Mesendoderm (in vitro differentiated cells): ENCODE measurements around the gene LIF.

Source experiments
- DNase-seq: peaks from one replicate; pipeline ENCODE4 v3.0.0; 2013
- H2AK5ac ChIP-seq: 2 replicates; pipeline ENCODE4 v1.6.1; 2013; ENCODE audit warnings: low read length, inconsistent platforms
- H2BK120ac ChIP-seq: 2 replicates; pipeline ENCODE4 v1.6.1; 2013; ENCODE audit warnings: low read depth, mild to moderate bottlenecking, low read length, moderate library complexity, mixed read lengths
- H2BK15ac ChIP-seq: replicated peaks from 2 replicates; pipeline ENCODE4 v1.6.1; 2013; ENCODE audit warnings: low read depth, mild to moderate bottlenecking, moderate library complexity
- H2BK5ac ChIP-seq: 2 replicates; pipeline ENCODE4 v1.6.1; 2013; ENCODE audit warnings: low read length, inconsistent platforms
- H3K18ac ChIP-seq: 2 replicates; pipeline ENCODE4 v1.6.1; 2013; ENCODE audit warnings: mild to moderate bottlenecking, low read length, mixed read lengths
- H3K23ac ChIP-seq: one replicate; pipeline ENCODE4 v1.6.1; 2013; ENCODE audit warnings: low read length
- H3K27ac ChIP-seq: 2 replicates; pipeline ENCODE4 v1.5.1; 2013; ENCODE audit warnings: low read depth, mild to moderate bottlenecking, inconsistent platforms, low read length, moderate library complexity
- H3K27me3 ChIP-seq: 2 replicates; pipeline ENCODE4 v1.6.1; 2013; ENCODE audit warnings: low read length, control low read depth, mild to moderate bottlenecking, inconsistent platforms; ENCODE audit not compliant: insufficient read depth, poor library complexity
- H3K36me3 ChIP-seq: 2 replicates; pipeline ENCODE4 v1.6.1; 2013; ENCODE audit warnings: low read length, inconsistent platforms; ENCODE audit not compliant: control insufficient read depth, insufficient read depth
- H3K4ac ChIP-seq: one replicate; pipeline ENCODE4 v1.6.1; 2013; ENCODE audit warnings: low read depth, mild to moderate bottlenecking, low read length, moderate library complexity
- H3K4me1 ChIP-seq: 2 replicates; pipeline ENCODE4 v1.6.1; 2013; ENCODE audit warnings: low read depth, low read length, inconsistent platforms; ENCODE audit not compliant: control insufficient read depth
- H3K4me2 ChIP-seq: 2 replicates; pipeline ENCODE4 v1.6.1; 2013; ENCODE audit warnings: low read length
- H3K4me3 ChIP-seq: 2 replicates; pipeline ENCODE4 v1.5.1; 2013; ENCODE audit warnings: mild to moderate bottlenecking, low read length
- H3K56ac ChIP-seq: one replicate; pipeline ENCODE4 v1.6.1; 2013; ENCODE audit warnings: low read length
- H3K79me1 ChIP-seq: 2 replicates; pipeline ENCODE4 v1.6.1; 2013; ENCODE audit warnings: low read length, inconsistent platforms
- H3K79me2 ChIP-seq: 2 replicates; pipeline ENCODE4 v1.6.1; 2013; ENCODE audit warnings: mild to moderate bottlenecking, low read length; ENCODE audit not compliant: control insufficient read depth, insufficient read depth
- H3K9ac ChIP-seq: 2 replicates; pipeline ENCODE4 v1.6.1; 2013; ENCODE audit warnings: low read length, inconsistent platforms
- H4K5ac ChIP-seq: one replicate; pipeline ENCODE4 v1.6.1; 2013; ENCODE audit warnings: low read length
- H4K8ac ChIP-seq: one replicate; pipeline ENCODE4 v1.6.1; 2013; ENCODE audit warnings: low read depth, mild to moderate bottlenecking, control low read depth, low read length, moderate library complexity
- WGBS: extraction: QIAGEN DNeasy Blood & Tissue Kit; methylation state at CpG from one replicate; pipeline ENCODE4 v1.1.7; 2013; ENCODE audit warnings: low lambda C conversion rate, missing lambda C conversion rate; ENCODE audit not compliant: insufficient coverage; ENCODE audit errors: extremely low coverage; 5-methylcytosine and 5-hydroxymethylcytosine counted together

The LIF gene

GRCh38 chr22:30196141-30196879 is 50.2 kb downstream of the LIF start:
- Histone ChIP-seq H2BK15ac (no peak overlapping the region), H4K5ac (peak overlapping the region; percentile 77), H2AK5ac (no peak overlapping the region), H3K79me1 (no peaks in the 10 kb centered on the region), H3K27ac (peak overlapping the region; percentile 70), H2BK120ac (no peak overlapping the region), H2BK5ac (peak overlapping the region; percentile 1), H3K56ac (peak overlapping the region; percentile 28), H3K4me2 (peak overlapping the region; percentile 13), H3K36me3 (no peaks in the 10 kb centered on the region), H3K4ac (peak overlapping the region; percentile 66), H3K23ac (no peak overlapping the region), H3K18ac (peak overlapping the region; percentile 19), H3K4me1 (peaks cover 6% of the 10 kb centered on the region), H3K9ac (no peak overlapping the region), H4K8ac (no peak overlapping the region), H3K79me2 (no peaks in the 10 kb centered on the region), H3K4me3 (no peak overlapping the region), H3K27me3 (no peaks in the 10 kb centered on the region)
- WGBS: no CpG with 5 or more reads among the region's 11 CpGs
- DNase-seq: peak; percentile 99

- H3K4me3 ChIP-seq: no peak overlapping the region
- peaks cover 6% of the 10 kb centered on the region for H3K4me1 ChIP-seq
- peak overlapping the region; percentile 10 for H2BK15ac ChIP-seq
- no peak overlapping the region for H2BK120ac ChIP-seq
- peak overlapping the region; percentile 66 for H3K4ac ChIP-seq
- peak overlapping the region; percentile 1 for H2BK5ac ChIP-seq
- H3K4me2 ChIP-seq: peak overlapping the region; percentile 13
- no peaks in the 10 kb centered on the region for H3K79me2 ChIP-seq
- WGBS: no CpG with 5 or more reads among the region's 5 CpGs
- H3K27ac ChIP-seq: peak overlapping the region; percentile 70
- H3K79me1 ChIP-seq: no peaks in the 10 kb centered on the region
- no peak overlapping the region for H3K18ac ChIP-seq
- no peak overlapping the region for H2AK5ac ChIP-seq
- no peak overlapping the region for H4K8ac ChIP-seq
- no peaks in the 10 kb centered on the region for H3K27me3 ChIP-seq
- H3K23ac ChIP-seq: no peak overlapping the region
- H4K5ac ChIP-seq: peak overlapping the region; percentile 77
- H3K56ac ChIP-seq: peak overlapping the region; percentile 28
- no peaks in the 10 kb centered on the region for H3K36me3 ChIP-seq
- no peak overlapping the region for H3K9ac ChIP-seq
- DNase-seq: no peak
These were observed 51.1 kb downstream of the LIF start for GRCh38 chr22:30195245-30196140.

- Histone ChIP-seq H3K79me2 (no peaks in the 10 kb centered on the region), H3K4me3 (no peak overlapping the region), H3K4me1 (peaks cover 6% of the 10 kb centered on the region), H2BK5ac (no peak overlapping the region), H3K18ac (no peak overlapping the region), H3K9ac (no peak overlapping the region), H2BK15ac (no peak overlapping the region), H3K4me2 (no peak overlapping the region), H3K79me1 (no peaks in the 10 kb centered on the region), H2AK5ac (no peak overlapping the region), H3K36me3 (no peaks in the 10 kb centered on the region), H3K27ac (no peak overlapping the region), H4K5ac (no peak overlapping the region), H3K56ac (no peak overlapping the region), H3K4ac (no peak overlapping the region), H2BK120ac (no peak overlapping the region), H4K8ac (no peak overlapping the region), H3K27me3 (no peaks in the 10 kb centered on the region), H3K23ac (no peak overlapping the region)
- WGBS: no CpG with 5 or more reads among the region's 3 CpGs
- no peak for DNase-seq
These were observed 53.4 kb downstream of the LIF start for GRCh38 chr22:30193031-30193775.

- Histone ChIP-seq H3K4ac (no peak overlapping the region), H3K36me3 (no peaks in the 10 kb centered on the region), H3K27ac (no peak overlapping the region), H3K4me1 (peaks cover 6% of the 10 kb centered on the region), H4K5ac (no peak overlapping the region), H3K4me3 (no peak overlapping the region), H2BK15ac (no peak overlapping the region), H4K8ac (no peak overlapping the region), H3K27me3 (no peaks in the 10 kb centered on the region), H2BK120ac (no peak overlapping the region), H3K56ac (no peak overlapping the region), H3K79me2 (no peaks in the 10 kb centered on the region), H2BK5ac (no peak overlapping the region), H2AK5ac (no peak overlapping the region), H3K18ac (no peak overlapping the region), H3K79me1 (no peaks in the 10 kb centered on the region), H3K23ac (no peak overlapping the region), H3K9ac (no peak overlapping the region), H3K4me2 (no peak overlapping the region)
- WGBS: no CpG with 5 or more reads among the region's 1 CpG
- DNase-seq: no peak
These were observed 54.1 kb downstream of the LIF start for GRCh38 chr22:30192427-30192826.

- H3K36me3 ChIP-seq: no peaks in the 10 kb centered on the region
- H3K79me1 ChIP-seq: no peaks in the 10 kb centered on the region
- H3K4me1 ChIP-seq: peaks cover 2% of the 10 kb centered on the region
- no peak overlapping the region for H2BK5ac ChIP-seq
- H3K56ac ChIP-seq: no peak overlapping the region
- H3K23ac ChIP-seq: no peak overlapping the region
- no peak overlapping the region for H3K18ac ChIP-seq
- H3K9ac ChIP-seq: no peak overlapping the region
- H3K27me3 ChIP-seq: no peaks in the 10 kb centered on the region
- no peak overlapping the region for H3K4ac ChIP-seq
- H2AK5ac ChIP-seq: no peak overlapping the region
- WGBS: no CpG with 5 or more reads among the region's 3 CpGs
- no peak overlapping the region for H2BK15ac ChIP-seq
- H2BK120ac ChIP-seq: no peak overlapping the region
- DNase-seq: no peak
- no peak overlapping the region for H3K4me3 ChIP-seq
- H4K8ac ChIP-seq: no peak overlapping the region
- no peak overlapping the region for H3K4me2 ChIP-seq
- H4K5ac ChIP-seq: no peak overlapping the region
- no peak overlapping the region for H3K27ac ChIP-seq
- no peaks in the 10 kb centered on the region for H3K79me2 ChIP-seq
These were observed 55.4 kb downstream of the LIF start for GRCh38 chr22:30191040-30191701.
